Measurements from ENCODE around the gene SDHB. TPM values are rescaled to one million over a fixed set of nuclear protein-coding genes. Genes with fewer than 3 reads are reported as not detected.
A peak's percentile ranks its signal among the peaks of the same experiment; 100 is the strongest.

The SDHB gene
- total RNA-seq, 1 donor from 2014 or later, result 79.3 TPM

DNA sequence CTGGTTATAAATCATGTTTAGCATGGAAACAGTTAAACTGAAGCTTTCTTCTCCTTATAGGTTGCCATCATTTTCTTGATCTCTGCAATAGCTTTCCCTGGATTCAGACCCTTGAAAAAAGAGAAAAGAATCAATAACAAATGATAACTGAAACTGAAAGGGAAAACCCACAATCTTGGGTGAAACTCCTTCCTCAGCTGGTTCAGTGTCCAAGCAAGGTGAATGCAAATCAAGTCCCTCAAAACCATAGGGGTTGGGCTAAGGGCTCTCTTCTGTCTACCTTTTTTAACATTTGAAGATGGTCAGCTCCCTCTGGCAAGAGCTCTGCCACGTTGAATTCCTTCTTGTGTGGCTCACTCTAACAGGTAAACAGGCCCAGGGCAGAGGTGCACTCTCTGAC lies 35.0 kb downstream of the SDHB start:
- H3K9me3 ChIP-seq, result no peaks in the 10 kb centered on the region
- no peak overlapping the region for H3K27ac ChIP-seq
- DNase-seq, result no peak
- H3K4me3 ChIP-seq, result no peak overlapping the region
- intact Hi-C loops (cut with DNase I), result no loop called here
- no peak for TF ChIP-seq CTCF (IDR thresholded peaks at IDR 0.05)
- H3K4me1 ChIP-seq, result no peaks in the 10 kb centered on the region
- no peaks in the 10 kb centered on the region for H3K27me3 ChIP-seq
- H3K36me3 ChIP-seq, result peaks cover 63% of the 10 kb centered on the region
- ATAC-seq, result no peak

DNA sequence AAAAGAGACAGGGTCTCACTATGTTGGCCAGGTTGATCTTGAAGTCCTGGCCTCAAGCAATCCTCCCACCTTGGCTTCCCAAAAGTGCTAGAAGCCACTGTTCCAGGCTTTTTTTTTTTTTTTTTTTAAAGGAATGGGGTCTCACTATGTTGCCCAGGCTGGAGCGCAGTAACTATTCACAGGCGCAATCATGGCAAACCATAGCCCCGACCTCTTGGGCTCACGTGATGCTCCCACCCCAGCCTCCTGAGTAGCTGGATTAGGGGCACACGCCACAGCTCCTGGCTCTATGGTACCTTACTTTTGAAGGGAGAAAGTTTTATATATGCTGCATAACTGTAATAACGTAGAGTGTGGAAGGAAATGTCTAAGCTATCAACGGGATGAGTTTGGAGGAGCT lies 36.4 kb downstream of the SDHB start:
- intact Hi-C loops (cut with DNase I), result no loop called here
- Histone ChIP-seq H3K27ac (no peak overlapping the region), H3K27me3 (no peaks in the 10 kb centered on the region), H3K36me3 (peaks cover 49% of the 10 kb centered on the region), H3K4me1 (peaks cover under 1% of the 10 kb centered on the region), H3K4me3 (no peak overlapping the region), H3K9me3 (no peaks in the 10 kb centered on the region)
- DNase-seq (no peak), ATAC-seq (no peak)
- TF ChIP-seq CTCF (IDR thresholded peaks at IDR 0.05), result no peak

- Histone ChIP-seq H3K27ac (no peak overlapping the region), H3K4me1 (peaks cover 7% of the 10 kb centered on the region), H3K27me3 (no peaks in the 10 kb centered on the region), H3K36me3 (peaks cover 38% of the 10 kb centered on the region), H3K4me3 (no peak overlapping the region), H3K9me3 (no peaks in the 10 kb centered on the region)
- DNase-seq (no peak), ATAC-seq (no peak)
- no peak for TF ChIP-seq CTCF (IDR thresholded peaks at IDR 0.05)
- intact Hi-C loops (cut with DNase I), result no loop called here
Observed at GRCh38 chr1:17016317-17016661, 37.5 kb downstream of the SDHB start.

DNA sequence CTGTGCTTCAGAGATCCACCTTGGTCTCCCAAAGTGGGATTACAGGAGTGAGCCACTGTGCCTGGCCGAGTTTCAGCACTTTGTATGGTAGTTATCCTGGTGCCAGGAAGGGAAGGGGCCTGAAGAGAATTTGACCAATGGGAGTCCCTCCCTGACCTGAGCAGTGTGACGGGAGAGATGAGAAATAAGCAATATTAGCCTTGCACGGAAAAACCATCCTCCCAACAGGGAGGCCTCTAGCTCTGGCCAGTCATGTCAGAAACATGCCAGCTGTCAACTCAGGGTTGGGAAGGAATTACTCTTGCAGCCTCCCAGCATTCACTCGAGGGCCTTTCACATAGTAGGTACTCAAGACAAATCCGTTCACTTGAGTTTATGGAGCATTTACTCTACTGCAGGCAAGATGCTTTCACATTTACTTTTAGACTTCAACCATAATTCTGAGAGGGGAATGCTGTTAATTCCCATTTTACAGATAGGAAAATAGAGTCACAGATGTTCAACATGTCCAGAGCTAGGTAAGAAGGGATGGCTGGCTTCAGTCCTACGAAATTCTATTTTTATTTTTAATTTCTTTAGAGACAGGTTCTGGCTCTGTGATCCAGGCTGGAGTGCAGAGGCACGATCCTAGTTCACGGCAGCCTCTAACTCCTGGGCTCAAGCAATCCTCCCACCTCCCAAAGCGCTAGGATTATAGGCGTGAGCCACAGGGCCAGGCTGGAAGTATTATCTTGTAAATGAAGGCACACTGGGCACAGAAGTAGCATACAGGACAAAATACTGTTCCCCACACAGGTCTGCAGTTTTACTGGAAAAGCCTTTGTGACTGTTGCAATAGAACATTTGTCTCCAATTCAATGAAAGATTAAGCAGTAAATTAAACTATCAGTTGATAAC lies 38.9 kb downstream of the SDHB start:
- TF ChIP-seq CTCF (IDR thresholded peaks at IDR 0.05), result no peak
- H3K4me3 ChIP-seq, result no peak overlapping the region
- H3K36me3 ChIP-seq, result peaks cover 24% of the 10 kb centered on the region
- intact Hi-C loops (cut with DNase I), result no loop called here
- ATAC-seq (no peak), DNase-seq (peak; percentile 12)
- H3K4me1 ChIP-seq, result peaks cover 18% of the 10 kb centered on the region
- no peaks in the 10 kb centered on the region for H3K27me3 ChIP-seq
- no peaks in the 10 kb centered on the region for H3K9me3 ChIP-seq
- H3K27ac ChIP-seq, result no peak overlapping the region

DNA sequence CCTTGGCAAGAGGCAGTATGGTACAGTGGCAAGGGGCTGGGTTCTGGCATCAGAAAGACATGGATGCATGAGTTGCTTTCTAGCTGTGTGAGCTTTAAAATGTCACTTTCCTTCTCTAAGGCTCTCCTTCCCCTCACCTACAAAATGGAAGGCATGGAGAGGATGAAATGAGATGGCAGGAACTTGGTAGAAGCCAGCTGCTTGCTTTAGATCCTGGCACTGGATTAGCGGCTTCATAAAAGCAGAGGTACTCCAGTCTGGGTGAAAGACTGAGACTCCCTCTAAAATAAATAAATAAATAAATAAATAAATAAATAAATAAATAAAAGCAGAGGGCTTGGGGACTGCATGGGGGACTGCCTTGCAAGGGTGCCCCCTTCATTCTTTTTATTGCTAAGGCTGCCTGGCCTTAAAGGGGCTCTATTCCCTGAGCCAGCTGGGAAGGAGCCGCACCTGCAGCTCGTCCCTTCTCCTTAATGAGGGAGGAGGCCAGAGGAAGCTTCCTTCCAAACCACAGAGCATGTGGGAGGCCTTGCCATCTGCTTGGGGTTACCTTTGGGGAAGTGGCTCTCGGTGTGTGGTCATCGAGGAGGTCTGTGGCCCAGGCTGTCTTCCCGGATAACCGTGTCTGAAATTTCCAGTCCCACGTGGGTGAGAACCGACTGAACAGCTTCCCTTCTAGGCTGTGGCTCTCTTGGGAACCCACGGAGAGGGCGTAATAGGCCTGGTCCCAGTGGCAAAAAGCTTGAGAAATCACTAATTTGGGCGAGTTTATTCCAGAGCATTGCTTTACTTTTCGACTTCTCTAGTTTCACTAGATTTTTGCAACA lies 40.1 kb downstream of the SDHB start:
- H3K27ac ChIP-seq, result no peak overlapping the region

More for the DNA sequence above, 40.1 kb downstream of the SDHB start:
- DNase-seq (peak; percentile 73), ATAC-seq (peak; percentile 58)
- H3K4me1 ChIP-seq, result peaks cover 27% of the 10 kb centered on the region
- H3K9me3 ChIP-seq, result no peaks in the 10 kb centered on the region
- no peak overlapping the region for H3K4me3 ChIP-seq
- no peaks in the 10 kb centered on the region for H3K27me3 ChIP-seq
- no peak for TF ChIP-seq CTCF (IDR thresholded peaks at IDR 0.05)
- H3K36me3 ChIP-seq, result peaks cover 12% of the 10 kb centered on the region
- intact Hi-C loops (cut with DNase I), result no loop called here
